H1 (cell line): ENCODE measurements around the gene RGS4. TPM values are rescaled to one million over a fixed set of nuclear protein-coding genes. Genes with fewer than 3 reads are reported as not detected.

ENCODE experiments used
- CTCF ChIA-PET: fragments of 300-600 bp; sonication (Branson Sonifier 250); formaldehyde crosslinking; loops from one replicate; lab custom pipeline; 2021; ENCODE audit not compliant: partially characterized antibody; lab: Charles Lee
- POLR2A ChIA-PET: fragments of 300-600 bp; sonication (Branson Sonifier 250); formaldehyde crosslinking; loops from one replicate; lab custom pipeline; 2021; ENCODE audit warnings: inconsistent platforms; ENCODE audit not compliant: partially characterized antibody; lab: Charles Lee
- DNase-seq, 2 experiments: peaks; one replicate each; pipeline versions ENCODE4 v3.0.0 to v3.0.0-alpha.2; 2010 to 2022; ENCODE audit warnings: low spot score in 2 of 2, low read depth in 1 of 2, mixed read lengths in 1 of 2
- FAIRE-seq: peaks from 2 replicates; lab custom pipeline; 2011; peaks lifted over from hg19 to GRCh38; lab: Jason Lieb, UNC
- H2AFZ ChIP-seq: 2 replicates; pipeline ENCODE4 v1.8.1; 2012; ENCODE audit warnings: low read length, inconsistent platforms
- H2AK5ac ChIP-seq: 2 replicates; pipeline ENCODE4 v1.6.1; 2013; ENCODE audit warnings: low read depth, low read length
- H2BK120ac ChIP-seq: replicated peaks from 2 replicates; pipeline ENCODE3; 2013; ENCODE audit warnings: low read depth, low read length, inconsistent platforms
- H2BK12ac ChIP-seq: 2 replicates; pipeline ENCODE4 v1.6.1; 2013; ENCODE audit warnings: low read depth, low read length
- H2BK15ac ChIP-seq: 2 replicates; pipeline ENCODE4 v1.6.1; 2013; ENCODE audit warnings: low read length
- H2BK20ac ChIP-seq: 2 replicates; pipeline ENCODE4 v1.6.1; 2013; ENCODE audit warnings: low read length
- H2BK5ac ChIP-seq: 2 replicates; pipeline ENCODE4 v1.6.1; 2013; ENCODE audit warnings: low read depth, low read length
- H3K14ac ChIP-seq: 2 replicates; pipeline ENCODE4 v1.6.1; 2013; ENCODE audit warnings: inconsistent platforms; ENCODE audit not compliant: insufficient read length
- H3K18ac ChIP-seq: 2 replicates; pipeline ENCODE4 v1.6.1; 2013; ENCODE audit warnings: low read length; ENCODE audit errors: extremely low read depth
- H3K23ac ChIP-seq: 2 replicates; pipeline ENCODE4 v1.6.1; 2013; ENCODE audit warnings: inconsistent platforms; ENCODE audit not compliant: insufficient read length
- H3K23me2 ChIP-seq: 2 replicates; pipeline ENCODE4 v1.6.1; 2013; ENCODE audit warnings: low read depth, low read length
- H3K27ac ChIP-seq: 2 replicates; pipeline ENCODE4 v1.6.1; 2011; ENCODE audit warnings: low read depth, low read length, inconsistent platforms
- H3K27me3 ChIP-seq, 4 experiments: replicated peaks in 1 of 4; 1 replicate in 1 of 4; 2 replicates in 3 of 4; pipeline versions ENCODE4 v1.6.1 to v1.8.1; 2011 to 2013; ENCODE audit warnings: low read length in 3 of 4, mild to moderate bottlenecking in 3 of 4, inconsistent platforms in 2 of 4, mixed read lengths in 2 of 4, moderate library complexity in 1 of 4; ENCODE audit not compliant: control insufficient read depth in 3 of 4, insufficient read depth in 3 of 4; ENCODE audit errors: extremely low read depth in 1 of 4
- H3K36me3 ChIP-seq, 4 experiments: 2 replicates each; pipeline versions ENCODE4 v1.6.1 to v1.8.1; 2011 to 2013; ENCODE audit warnings: mild to moderate bottlenecking in 4 of 4, low read length in 3 of 4, moderate library complexity in 2 of 4, control low read depth in 1 of 4, inconsistent platforms in 1 of 4; ENCODE audit not compliant: insufficient read depth in 4 of 4, control insufficient read depth in 2 of 4
- H3K4ac ChIP-seq: replicated peaks from 2 replicates; pipeline ENCODE3; 2013; ENCODE audit warnings: low read length, low read depth, mixed read lengths, inconsistent platforms; ENCODE audit not compliant: insufficient read length
- H3K4me1 ChIP-seq, 4 experiments: replicated peaks in 1 of 4; 1 replicate in 1 of 4; 2 replicates in 3 of 4; pipeline versions ENCODE4 v1.6.1 to v1.8.1; 2011 to 2013; ENCODE audit warnings: low read length in 3 of 4, inconsistent platforms in 2 of 4, mixed read lengths in 1 of 4; ENCODE audit not compliant: insufficient read depth in 4 of 4, control insufficient read depth in 3 of 4
- H3K4me2 ChIP-seq, 2 experiments: 2 replicates each; pipeline versions ENCODE4 v1.6.1 to v1.8.1; 2011 to 2013; ENCODE audit warnings: low read depth in 2 of 2, low read length in 2 of 2, control low read depth in 1 of 2, inconsistent platforms in 1 of 2, mild to moderate bottlenecking in 1 of 2; ENCODE audit not compliant: insufficient read depth in 1 of 2
- H3K4me3 ChIP-seq, 4 experiments: fragments of 200-600, 300-600 bp in 1 of 4; sonication (generic), shearing (Covaris generic), sonication (Bioruptor Twin) in 1 of 4; 2 replicates each; pipeline versions ENCODE4 v1.5.1 to v1.8.1; 2011 to 2016; ENCODE audit warnings: low read length in 4 of 4, low read depth in 3 of 4, control low read depth in 2 of 4, inconsistent platforms in 2 of 4, mild to moderate bottlenecking in 2 of 4, mixed read lengths in 1 of 4, moderate library complexity in 1 of 4; ENCODE audit not compliant: insufficient read depth in 2 of 4; ENCODE audit errors: extremely low read depth in 1 of 4
- H3K56ac ChIP-seq: replicated peaks from 2 replicates; pipeline ENCODE3; 2013; ENCODE audit warnings: low read depth, mild to moderate bottlenecking, mixed read lengths, low read length, inconsistent platforms; ENCODE audit not compliant: insufficient read length
- H3K79me1 ChIP-seq: 2 replicates; pipeline ENCODE4 v1.6.1; 2013; ENCODE audit warnings: low read depth, low read length, control low read depth
- H3K79me2 ChIP-seq, 2 experiments: 2 replicates each; pipeline versions ENCODE4 v1.6.1 to v1.8.1; 2012 to 2013; ENCODE audit warnings: low read length in 2 of 2, mild to moderate bottlenecking in 2 of 2, inconsistent platforms in 1 of 2; ENCODE audit not compliant: insufficient read depth in 2 of 2, control insufficient read depth in 1 of 2
- H3K9ac ChIP-seq, 4 experiments: replicated peaks in 1 of 4; 1 replicate in 1 of 4; 2 replicates in 3 of 4; pipeline versions ENCODE4 v1.6.1 to v1.8.1; 2011 to 2013; ENCODE audit warnings: low read depth in 3 of 4, low read length in 3 of 4, control low read depth in 2 of 4, mild to moderate bottlenecking in 2 of 4, moderate library complexity in 2 of 4, inconsistent platforms in 1 of 4; ENCODE audit errors: extremely low read depth in 1 of 4
- H3K9me3 ChIP-seq, 2 experiments: 2 replicates each; pipeline versions ENCODE4 v1.6.1 to v1.8.1; 2012 to 2013; ENCODE audit warnings: mild to moderate bottlenecking in 2 of 2, moderate library complexity in 2 of 2, control low read depth in 1 of 2, inconsistent platforms in 1 of 2, low read depth in 1 of 2, low read length in 1 of 2, mixed read lengths in 1 of 2; ENCODE audit not compliant: insufficient read depth in 2 of 2
- H4K20me1 ChIP-seq, 2 experiments: replicated peaks in 1 of 2; 2 replicates each; pipeline versions ENCODE3 to v1.8.1; 2011 to 2013; ENCODE audit warnings: inconsistent platforms in 2 of 2, low read length in 2 of 2, mild to moderate bottlenecking in 1 of 2; ENCODE audit not compliant: insufficient read depth in 2 of 2, control insufficient read depth in 1 of 2
- H4K5ac ChIP-seq: 2 replicates; pipeline ENCODE4 v1.6.1; 2013; ENCODE audit warnings: low read length, low read depth, mixed read lengths, inconsistent platforms; ENCODE audit not compliant: insufficient read length
- H4K8ac ChIP-seq: 2 replicates; pipeline ENCODE4 v1.8.0; 2013; ENCODE audit warnings: mild to moderate bottlenecking, moderate library complexity, low read length, inconsistent platforms; ENCODE audit not compliant: insufficient read depth; ENCODE audit errors: extremely low read depth
- H4K91ac ChIP-seq: replicated peaks from 2 replicates; pipeline ENCODE3; 2013; ENCODE audit warnings: low read length, mixed read lengths, inconsistent platforms; ENCODE audit not compliant: insufficient read length
- ATF2 ChIP-seq: IDR thresholded peaks from 2 replicates; pipeline ENCODE4 v1.6.1; 2012; ENCODE audit warnings: low read length, inconsistent platforms
- BCL11A ChIP-seq, 2 experiments: IDR thresholded peaks; one replicate each; pipeline ENCODE4 v1.6.1; 2011; ENCODE audit warnings: low read depth in 2 of 2, low read length in 2 of 2, mild to moderate bottlenecking in 2 of 2
- CBX5 ChIP-seq: fragments of 300-800, 300-1000 bp; sonication (generic); IDR thresholded peaks from 2 replicates; pipeline ENCODE4 v1.7.1; 2016; ENCODE audit warnings: antibody characterized with exemption, low read length, low read depth
- EZH2 ChIP-seq: fragments of 200-600 bp; sonication (generic); IDR thresholded peaks from 2 replicates; pipeline ENCODE4 v1.7.1; 2012; ENCODE audit warnings: low read depth, mild to moderate bottlenecking, moderate library complexity, low read length, inconsistent platforms; ENCODE audit not compliant: severe bottlenecking
- NANOG ChIP-seq: IDR thresholded peaks from 2 replicates; pipeline ENCODE4 v1.6.1; 2011; ENCODE audit warnings: low read length, low read depth, mild to moderate bottlenecking, inconsistent platforms; ENCODE audit not compliant: insufficient read depth, poor library complexity, severe bottlenecking
- POLR2AphosphoS5 ChIP-seq: IDR thresholded peaks from 2 replicates; pipeline ENCODE4 v1.6.1; 2011; ENCODE audit warnings: low read depth, low read length
- SIRT6 ChIP-seq: IDR thresholded peaks from one replicate; pipeline ENCODE4 v1.7.1; 2012; ENCODE audit warnings: low read length, inconsistent platforms
- SIX5 ChIP-seq: IDR thresholded peaks from 2 replicates; pipeline ENCODE4 v1.6.1; 2011; ENCODE audit warnings: mild to moderate bottlenecking, low read depth, low read length
- TAF1 ChIP-seq: IDR thresholded peaks from 2 replicates; pipeline ENCODE4 v1.6.1; 2011; ENCODE audit warnings: mild to moderate bottlenecking, low read depth, low read length
- TEAD4 ChIP-seq: IDR thresholded peaks from 2 replicates; pipeline ENCODE4 v1.6.1; 2012; ENCODE audit warnings: low read depth, low read length, inconsistent platforms, mixed read lengths
- WGBS, 2 experiments: shearing (Covaris generic) in 1 of 2; methylation state at CpG; one replicate each; pipeline versions ENCODE4 v1.1.6 to v1.1.7; 2013 to 2015; ENCODE audit warnings: low lambda C conversion rate in 2 of 2, mixed read lengths in 2 of 2, inconsistent platforms in 1 of 2, low coverage in 1 of 2, missing lambda C conversion rate in 1 of 2; ENCODE audit not compliant: insufficient replicate concordance in 2 of 2, insufficient coverage in 1 of 2, insufficient read length in 1 of 2; ENCODE audit errors: extremely low coverage in 1 of 2, missing lambda C conversion rate in 1 of 2; 5-methylcytosine and 5-hydroxymethylcytosine counted together
- polyA plus RNA-seq, 7 experiments: library from polyadenylated mRNA; depleted of rRNA in 3 of 7; stranded (reverse) in 5 of 7; unstranded in 2 of 7; fragments of >200 nt in 5 of 7; fragments of 200-250 nt in 2 of 7; gene quantifications; 1 replicate in 5 of 7; 2 replicates in 1 of 7; 4 replicates in 1 of 7; pipeline versions ENCODE4 v1.2.1 to v1.2.3, GENCODE V29; 2011 to 2013; ENCODE audit warnings: missing spikeins in 2 of 7, mixed read lengths in 2 of 7
- total RNA-seq: library from RNA; stranded (reverse); fragmentation: NEBNext Ultra II Directional; extraction: Animal tissue kit (Norgen Biotek cat#: 25700); gene quantifications from 2 replicates; pipeline ENCODE4 v1.2.1, GENCODE V29; 2021

The RGS4 gene
- total and polyA plus RNA-seq, 2 of the 8 experiments (the other 6 are each of a cell fraction or from before 2014, with no cell fraction given) = 0.26 to 0.74 TPM

DNA sequence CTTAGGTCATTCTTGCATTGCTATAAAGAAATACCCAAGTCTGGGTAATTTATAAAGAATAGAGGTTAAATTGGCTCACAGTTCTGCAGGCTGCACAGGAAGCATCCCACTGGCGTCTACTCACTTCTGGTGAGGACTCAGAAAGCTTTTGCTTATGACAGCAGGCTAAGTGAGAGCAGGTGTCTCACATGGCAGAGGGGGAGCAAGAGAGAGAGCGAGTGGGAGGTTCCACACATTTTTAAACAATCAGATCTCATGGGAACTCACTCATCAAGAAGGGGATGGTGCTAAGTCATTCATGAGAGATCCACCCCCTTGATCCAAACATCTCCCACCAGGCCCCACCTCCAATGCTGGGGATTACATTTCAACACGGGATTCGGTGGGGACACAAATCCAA is 13.6 kb upstream of the RGS4 start:
- Histone ChIP-seq H2AFZ (0 out of 2 replicates have a peak overlapping the region, but pooled peaks have one; percentile 44), H4K91ac (no peak overlapping the region), H3K18ac (no peak overlapping the region), H4K5ac (no peak overlapping the region), H2BK20ac (no peak overlapping the region), H3K23me2 (no peaks in the 10 kb centered on the region), H4K8ac (no peak overlapping the region), H4K20me1 (no peaks in the 10 kb centered on the region), H3K36me3 (no peaks in the 10 kb centered on the region), H3K9ac (no peak overlapping the region), H3K4me3 (no peak overlapping the region), H2BK5ac (no peak overlapping the region), H3K4me1 (no peaks in the 10 kb centered on the region), H3K14ac (no peak overlapping the region), H3K9me3 (no peaks in the 10 kb centered on the region), H2BK12ac (no peak overlapping the region), H3K27me3 (no peaks in the 10 kb centered on the region), H3K4me2 (no peak overlapping the region), H3K23ac (no peak overlapping the region), H3K4ac (no peak overlapping the region), H2BK120ac (no peak overlapping the region), H3K27ac (no peak overlapping the region), H3K79me2 (no peaks in the 10 kb centered on the region), H3K79me1 (no peaks in the 10 kb centered on the region), H3K56ac (no peak overlapping the region), H2AK5ac (no peak overlapping the region), H2BK15ac (no peak overlapping the region)
- POLR2A ChIA-PET = no interaction called here
- DNase-seq (no peak), FAIRE-seq (no peak)
- CTCF ChIA-PET = interaction anchor here (3.6 kb wide), 1 partner anchor 14 kb away, joined by 32 read pairs; the partner anchor contains the start of gene RGS4
- 88% methylated on average over 4 of the region's 4 CpGs; no CpG with 5 or more reads in 1 of the 2 experiments for WGBS, 2 experiments
- TF ChIP-seq ATF2 = no peak
- no peak for TF ChIP-seq NANOG
- no peak for TF ChIP-seq TEAD4
- TF ChIP-seq EZH2 = no peak
- TF ChIP-seq BCL11A (IDR thresholded peaks at IDR 0.05; ENCODE audit: low read depth in 2 of 2, low read length in 2 of 2) = no peak
- TF ChIP-seq SIRT6 = no peak
- no peak for TF ChIP-seq SIX5
- no peak for TF ChIP-seq TAF1
- no peak for TF ChIP-seq POLR2AphosphoS5
- TF ChIP-seq CBX5 = no peak
